SK-N-SH (cell line): ENCODE data around the gene ACTL8.

ENCODE experiments used
- ELF1 ChIP-seq: IDR thresholded peaks from 2 replicates; pipeline ENCODE4 v1.4.0; 2012
- EP300 ChIP-seq, 2 experiments: IDR thresholded peaks; 2 replicates each; pipeline versions ENCODE4 v1.4.0 to v1.6.1; 2012; ENCODE audit warnings: borderline replicate concordance in 1 of 2, low read depth in 1 of 2, low read length in 1 of 2
- GABPA ChIP-seq: IDR thresholded peaks from 2 replicates; pipeline ENCODE4 v1.4.0; 2012; ENCODE audit warnings: low read depth, mild to moderate bottlenecking
- POLR2AphosphoS5 ChIP-seq: IDR thresholded peaks from 2 replicates; pipeline ENCODE4 v1.6.1; 2012; ENCODE audit warnings: low read depth, low read length
- SIN3A ChIP-seq: IDR thresholded peaks from 2 replicates; pipeline ENCODE4 v1.6.1; 2012; ENCODE audit warnings: low read depth, mild to moderate bottlenecking, low read length, moderate library complexity, borderline replicate concordance
- SMC3 ChIP-seq: IDR thresholded peaks from 2 replicates; pipeline ENCODE4 v1.6.1; 2012; ENCODE audit warnings: low read depth, low read length, improper control_type of control experiment
- TAF1 ChIP-seq: IDR thresholded peaks from 2 replicates; pipeline ENCODE4 v1.6.1; 2012; ENCODE audit warnings: low read depth, mild to moderate bottlenecking, low read length, moderate library complexity, borderline replicate concordance
- TF ChIP-seq, protein P1 (sequence below): fragments of 200-600 bp; sonication (generic); IDR thresholded peaks from 2 replicates; pipeline ENCODE4 v1.6.1; 2017; ENCODE audit warnings: antibody characterized with exemption, mild to moderate bottlenecking, moderate library complexity
- TF ChIP-seq, protein P2 (sequence below): IDR thresholded peaks from 2 replicates; pipeline ENCODE4 v1.6.1; 2012; ENCODE audit warnings: mild to moderate bottlenecking, low read depth, low read length, moderate library complexity
- TF ChIP-seq, protein P3 (sequence below): IDR thresholded peaks from 2 replicates; pipeline ENCODE4 v1.4.0; 2012; ENCODE audit warnings: low read depth

DNA sequence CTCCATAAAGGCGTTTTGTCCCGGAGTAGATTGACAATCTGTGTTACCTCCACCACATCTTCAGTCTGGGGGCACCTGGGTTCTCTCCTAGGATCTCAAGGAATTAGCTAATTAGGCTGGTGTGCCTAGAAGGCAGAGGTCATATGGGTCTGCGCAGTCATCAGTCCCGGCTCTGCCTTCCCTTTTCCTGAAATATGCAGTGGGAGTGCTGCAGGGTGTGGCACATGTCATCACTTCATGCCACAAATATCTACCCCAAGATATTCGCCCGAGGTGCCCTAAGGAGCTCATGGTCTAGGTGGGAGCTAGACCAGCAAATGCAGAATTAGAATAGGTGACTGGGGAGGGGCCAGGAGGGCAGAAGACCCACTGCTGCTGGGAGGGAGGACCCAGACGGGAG lies 42.9 kb downstream of the ACTL8 start:
- TF ChIP-seq POLR2AphosphoS5 (no peak), ELF1 (no peak), TAF1 (no peak), SIN3A (no peak), SMC3 (no peak), EP300 (IDR thresholded peaks at IDR 0.05; ENCODE audit: borderline replicate concordance in 1 of 2, low read depth in 1 of 2, low read length in 1 of 2) (no peak), GABPA (no peak)
- TF ChIP-seq, protein P1, sequence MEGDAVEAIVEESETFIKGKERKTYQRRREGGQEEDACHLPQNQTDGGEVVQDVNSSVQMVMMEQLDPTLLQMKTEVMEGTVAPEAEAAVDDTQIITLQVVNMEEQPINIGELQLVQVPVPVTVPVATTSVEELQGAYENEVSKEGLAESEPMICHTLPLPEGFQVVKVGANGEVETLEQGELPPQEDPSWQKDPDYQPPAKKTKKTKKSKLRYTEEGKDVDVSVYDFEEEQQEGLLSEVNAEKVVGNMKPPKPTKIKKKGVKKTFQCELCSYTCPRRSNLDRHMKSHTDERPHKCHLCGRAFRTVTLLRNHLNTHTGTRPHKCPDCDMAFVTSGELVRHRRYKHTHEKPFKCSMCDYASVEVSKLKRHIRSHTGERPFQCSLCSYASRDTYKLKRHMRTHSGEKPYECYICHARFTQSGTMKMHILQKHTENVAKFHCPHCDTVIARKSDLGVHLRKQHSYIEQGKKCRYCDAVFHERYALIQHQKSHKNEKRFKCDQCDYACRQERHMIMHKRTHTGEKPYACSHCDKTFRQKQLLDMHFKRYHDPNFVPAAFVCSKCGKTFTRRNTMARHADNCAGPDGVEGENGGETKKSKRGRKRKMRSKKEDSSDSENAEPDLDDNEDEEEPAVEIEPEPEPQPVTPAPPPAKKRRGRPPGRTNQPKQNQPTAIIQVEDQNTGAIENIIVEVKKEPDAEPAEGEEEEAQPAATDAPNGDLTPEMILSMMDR = no peak
- TF ChIP-seq, protein P2, sequence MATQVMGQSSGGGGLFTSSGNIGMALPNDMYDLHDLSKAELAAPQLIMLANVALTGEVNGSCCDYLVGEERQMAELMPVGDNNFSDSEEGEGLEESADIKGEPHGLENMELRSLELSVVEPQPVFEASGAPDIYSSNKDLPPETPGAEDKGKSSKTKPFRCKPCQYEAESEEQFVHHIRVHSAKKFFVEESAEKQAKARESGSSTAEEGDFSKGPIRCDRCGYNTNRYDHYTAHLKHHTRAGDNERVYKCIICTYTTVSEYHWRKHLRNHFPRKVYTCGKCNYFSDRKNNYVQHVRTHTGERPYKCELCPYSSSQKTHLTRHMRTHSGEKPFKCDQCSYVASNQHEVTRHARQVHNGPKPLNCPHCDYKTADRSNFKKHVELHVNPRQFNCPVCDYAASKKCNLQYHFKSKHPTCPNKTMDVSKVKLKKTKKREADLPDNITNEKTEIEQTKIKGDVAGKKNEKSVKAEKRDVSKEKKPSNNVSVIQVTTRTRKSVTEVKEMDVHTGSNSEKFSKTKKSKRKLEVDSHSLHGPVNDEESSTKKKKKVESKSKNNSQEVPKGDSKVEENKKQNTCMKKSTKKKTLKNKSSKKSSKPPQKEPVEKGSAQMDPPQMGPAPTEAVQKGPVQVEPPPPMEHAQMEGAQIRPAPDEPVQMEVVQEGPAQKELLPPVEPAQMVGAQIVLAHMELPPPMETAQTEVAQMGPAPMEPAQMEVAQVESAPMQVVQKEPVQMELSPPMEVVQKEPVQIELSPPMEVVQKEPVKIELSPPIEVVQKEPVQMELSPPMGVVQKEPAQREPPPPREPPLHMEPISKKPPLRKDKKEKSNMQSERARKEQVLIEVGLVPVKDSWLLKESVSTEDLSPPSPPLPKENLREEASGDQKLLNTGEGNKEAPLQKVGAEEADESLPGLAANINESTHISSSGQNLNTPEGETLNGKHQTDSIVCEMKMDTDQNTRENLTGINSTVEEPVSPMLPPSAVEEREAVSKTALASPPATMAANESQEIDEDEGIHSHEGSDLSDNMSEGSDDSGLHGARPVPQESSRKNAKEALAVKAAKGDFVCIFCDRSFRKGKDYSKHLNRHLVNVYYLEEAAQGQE = no peak
- TF ChIP-seq, protein P3, sequence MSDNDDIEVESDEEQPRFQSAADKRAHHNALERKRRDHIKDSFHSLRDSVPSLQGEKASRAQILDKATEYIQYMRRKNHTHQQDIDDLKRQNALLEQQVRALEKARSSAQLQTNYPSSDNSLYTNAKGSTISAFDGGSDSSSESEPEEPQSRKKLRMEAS = no peak
